ENCODE measurements around the gene RBM38.
A peak's percentile ranks its signal among the peaks of the same experiment; 100 is the strongest.

The RBM38 gene

GRCh38 chr20:57392512-57393271 lies 1.5 kb downstream of the RBM38 start:
- DNase-seq = no peak

GRCh38 chr20:57393321-57394120 lies 2.3 kb downstream of the RBM38 start:
- peak; percentile 24 for DNase-seq

- no peak for DNase-seq
Observed at GRCh38 chr20:57394121-57395082, 3.2 kb downstream of the RBM38 start.

- no peak for DNase-seq
Observed at GRCh38 chr20:57395111-57395966, 4.1 kb downstream of the RBM38 start.

GRCh38 chr20:57396212-57396983 lies 5.2 kb downstream of the RBM38 start:
- no peak for DNase-seq

- DNase-seq = no peak
Observed at GRCh38 chr20:57396984-57397692, 5.9 kb downstream of the RBM38 start.

GRCh38 chr20:57397693-57398108 lies 6.5 kb downstream of the RBM38 start:
- no peak for DNase-seq

GRCh38 chr20:57398231-57398821 lies 7.1 kb downstream of the RBM38 start:
- peak; percentile 84 for DNase-seq

- DNase-seq = no peak
Observed at GRCh38 chr20:57398901-57399535, 7.8 kb downstream of the RBM38 start.

GRCh38 chr20:57399587-57400155 lies 8.5 kb downstream of the RBM38 start:
- no peak for DNase-seq

- DNase-seq = no peak
Observed at GRCh38 chr20:57400231-57400701, 9.1 kb downstream of the RBM38 start.

- peak; percentile 67 for DNase-seq
Observed at GRCh38 chr20:57400821-57401564, 9.8 kb downstream of the RBM38 start.

GRCh38 chr20:57401565-57401918 lies 10.3 kb downstream of the RBM38 start:
- no peak for DNase-seq

GRCh38 chr20:57402206-57403125 lies 11.3 kb downstream of the RBM38 start:
- DNase-seq = no peak

- DNase-seq = no peak
Observed at GRCh38 chr20:57403216-57403615, 12.0 kb downstream of the RBM38 start.

GRCh38 chr20:57404006-57404405 lies 12.8 kb downstream of the RBM38 start:
- no peak for DNase-seq

GRCh38 chr20:57404419-57405072 lies 13.3 kb downstream of the RBM38 start:
- DNase-seq = no peak

All from NCI-H2107 (cell line).